HG03159 (cell line): Measurements from ENCODE around the gene CARD14.
"Not testable (repeated sequence)": the region's sequence is repeated elsewhere in the genome, so short reads cannot be mapped to it uniquely, and the experiment has no call there.

Experiments used
- ATAC-seq: cut with Tn5 transposase; IDR thresholded peaks from one replicate; pipeline ENCODE4 v1.9.1; 2021; ENCODE audit warnings: mild to moderate bottlenecking, moderate library complexity; ENCODE audit not compliant: unreplicated experiment

CARD14 gene

DNA sequence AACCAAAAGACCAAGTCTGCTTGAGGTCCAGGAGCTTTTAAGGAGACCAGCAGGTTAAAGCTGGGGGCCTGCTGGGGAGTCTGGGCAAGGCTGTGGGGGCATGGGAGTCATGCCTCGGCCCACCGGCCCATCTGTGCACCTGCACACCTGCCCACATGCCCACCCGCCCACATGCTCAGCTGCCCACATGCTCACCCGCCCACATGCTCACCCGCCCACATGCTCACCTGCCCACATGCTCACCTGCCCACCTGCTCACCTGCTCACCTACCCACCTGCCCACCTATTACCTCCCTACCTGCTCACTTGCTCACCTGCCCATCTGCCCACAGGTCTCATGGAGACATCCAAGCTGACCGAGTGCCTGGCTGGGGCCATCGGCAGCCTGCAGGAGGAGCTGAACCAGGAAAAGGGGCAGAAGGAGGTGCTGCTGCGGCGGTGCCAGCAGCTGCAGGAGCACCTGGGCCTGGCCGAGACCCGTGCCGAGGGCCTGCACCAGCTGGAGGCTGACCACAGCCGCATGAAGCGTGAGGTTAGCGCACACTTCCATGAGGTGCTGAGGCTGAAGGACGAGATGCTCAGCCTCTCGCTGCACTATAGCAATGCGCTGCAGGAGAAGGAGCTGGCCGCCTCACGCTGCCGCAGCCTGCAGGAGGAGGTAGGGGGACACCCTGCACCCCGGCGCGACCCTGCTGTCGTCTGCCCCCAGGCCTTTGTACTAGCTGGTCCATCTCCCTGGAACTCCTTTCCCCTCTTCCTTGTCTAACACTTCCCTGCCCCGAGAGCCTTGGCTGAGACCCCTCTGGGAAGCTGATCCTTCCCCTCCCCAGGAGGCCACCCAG is 14.0 kb downstream of the CARD14 start:
- no peak for ATAC-seq

DNA sequence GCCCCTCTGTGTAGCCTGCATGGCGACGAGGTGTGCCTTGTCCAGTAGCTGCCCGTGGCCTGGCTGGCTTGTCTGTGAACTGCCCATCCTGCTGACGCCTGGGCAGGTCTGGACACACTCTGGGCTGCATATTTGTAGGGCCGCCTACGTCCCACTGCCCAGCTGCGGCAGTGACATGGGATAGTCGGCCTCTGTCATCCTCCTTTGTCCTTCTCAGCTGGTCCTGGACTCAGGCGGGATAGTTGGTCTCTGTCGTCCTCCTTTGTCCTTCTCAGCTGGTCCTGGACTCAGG is 14.5 kb downstream of the CARD14 start:
- ATAC-seq: no peak

DNA sequence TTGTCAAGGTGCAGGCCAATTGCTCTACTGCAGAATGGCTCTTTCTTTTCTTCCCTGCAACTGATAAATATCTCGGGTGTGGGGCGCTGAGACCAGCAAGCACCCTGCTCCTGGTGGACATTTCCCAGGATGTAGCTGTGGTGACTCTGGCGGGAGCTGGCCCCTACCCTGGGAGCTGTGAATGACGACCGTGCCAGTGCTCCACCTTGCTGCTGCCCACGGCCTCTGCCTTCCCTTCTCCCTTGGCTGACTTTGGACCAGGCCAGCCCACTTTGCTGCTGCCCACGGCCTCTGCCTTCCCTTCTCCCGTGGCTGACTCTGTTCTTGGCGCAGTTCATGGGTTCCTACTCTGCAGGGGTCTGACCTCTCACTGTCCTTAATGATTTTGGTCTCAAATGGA is 16.1 kb downstream of the CARD14 start:
- ATAC-seq: no peak

DNA sequence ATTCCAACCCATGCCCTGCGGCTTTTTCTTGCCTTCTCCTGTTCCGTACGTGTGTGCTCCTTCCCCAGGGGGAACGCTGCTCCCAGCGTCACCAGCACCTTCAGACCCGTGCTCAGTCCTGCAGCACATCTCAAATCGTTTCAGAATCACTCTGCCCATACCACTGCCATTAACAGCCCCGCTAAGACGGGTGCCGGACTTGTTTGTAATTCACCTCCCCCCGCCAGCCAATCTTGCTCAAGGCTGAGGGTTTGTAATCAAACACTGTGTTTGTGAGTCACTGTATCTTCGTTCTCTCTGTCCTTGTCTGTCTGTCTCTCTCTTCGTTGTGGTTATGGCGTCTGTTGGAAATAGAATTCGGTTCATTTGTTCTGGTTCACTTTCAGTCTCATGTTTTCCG is 17.3 kb downstream of the CARD14 start:
- no peak for ATAC-seq

DNA sequence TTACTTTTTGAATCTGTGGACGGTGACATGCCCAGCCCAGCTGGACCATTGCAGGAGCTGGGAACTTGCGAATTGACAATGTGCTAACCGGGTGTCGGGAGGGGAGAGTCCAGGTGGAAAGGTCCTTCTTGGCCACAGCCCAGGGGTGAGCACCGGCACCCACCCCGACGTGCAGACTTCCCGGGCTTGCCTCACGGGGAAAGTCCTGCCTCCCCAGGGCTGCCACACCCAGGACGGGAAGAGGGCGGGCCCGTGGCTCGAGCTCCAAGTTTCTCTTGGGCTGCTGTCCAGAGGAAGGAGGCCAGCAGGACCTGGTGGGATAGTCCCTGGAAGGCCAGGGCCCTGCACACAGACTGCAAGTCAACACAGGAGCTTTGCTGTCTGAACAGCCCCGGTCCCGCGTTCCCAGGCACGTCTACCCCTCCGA is 17.7 kb downstream of the CARD14 start:
- no peak for ATAC-seq

DNA sequence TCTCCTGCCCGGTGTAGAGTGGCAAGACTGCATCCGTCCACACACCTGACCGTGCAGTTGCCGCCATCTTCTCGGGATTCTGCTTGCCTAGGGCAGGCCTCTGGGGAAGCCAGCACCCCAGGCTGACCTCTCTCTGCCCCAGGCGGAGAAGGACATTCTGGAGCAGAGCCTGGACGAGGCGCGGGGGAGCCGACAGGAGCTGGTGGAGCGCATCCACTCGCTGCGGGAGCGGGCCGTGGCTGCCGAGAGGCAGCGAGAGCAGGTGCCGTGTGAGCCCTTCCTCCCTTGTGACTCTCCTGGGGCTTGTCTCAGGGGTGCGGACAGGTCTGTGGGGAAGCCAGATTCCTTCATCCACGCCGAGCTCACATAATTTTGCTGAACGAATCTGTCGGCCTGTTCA is 19.8 kb downstream of the CARD14 start:
- ATAC-seq: no peak

DNA sequence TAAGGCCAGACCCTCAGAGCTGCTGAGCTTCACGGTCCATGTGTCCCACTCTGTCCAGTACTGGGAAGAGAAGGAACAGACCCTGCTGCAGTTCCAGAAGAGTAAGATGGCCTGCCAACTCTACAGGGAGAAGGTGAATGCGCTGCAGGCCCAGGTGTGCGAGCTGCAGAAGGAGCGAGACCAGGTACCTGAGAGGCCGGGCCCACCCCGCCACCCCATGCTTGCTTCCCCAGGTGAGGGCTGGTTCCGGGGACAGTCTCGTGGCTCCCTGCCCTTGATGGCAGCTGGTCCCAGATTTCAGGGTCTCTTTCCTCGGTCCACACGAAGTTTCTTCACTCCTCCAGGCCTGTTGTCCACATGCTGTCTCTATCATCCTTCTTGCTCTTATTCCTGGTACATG is 20.9 kb downstream of the CARD14 start:
- no peak for ATAC-seq

DNA sequence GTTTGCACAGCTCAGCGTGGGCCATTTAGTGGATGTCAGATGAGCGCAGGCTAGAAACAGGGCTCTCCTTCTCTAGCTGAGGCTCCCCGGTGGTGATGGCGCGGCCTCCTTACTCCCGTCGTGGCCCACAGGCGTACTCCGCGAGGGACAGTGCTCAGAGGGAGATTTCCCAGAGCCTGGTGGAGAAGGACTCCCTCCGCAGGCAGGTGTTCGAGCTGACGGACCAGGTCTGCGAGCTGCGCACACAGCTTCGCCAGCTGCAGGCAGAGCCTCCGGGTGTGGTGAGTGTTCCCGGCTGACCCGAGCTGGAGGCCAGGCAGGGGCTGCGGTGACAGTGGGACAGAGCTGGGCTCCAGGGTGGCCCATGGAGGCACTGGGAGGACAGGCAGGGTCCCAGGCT is 21.4 kb downstream of the CARD14 start:
- ATAC-seq: no peak

DNA sequence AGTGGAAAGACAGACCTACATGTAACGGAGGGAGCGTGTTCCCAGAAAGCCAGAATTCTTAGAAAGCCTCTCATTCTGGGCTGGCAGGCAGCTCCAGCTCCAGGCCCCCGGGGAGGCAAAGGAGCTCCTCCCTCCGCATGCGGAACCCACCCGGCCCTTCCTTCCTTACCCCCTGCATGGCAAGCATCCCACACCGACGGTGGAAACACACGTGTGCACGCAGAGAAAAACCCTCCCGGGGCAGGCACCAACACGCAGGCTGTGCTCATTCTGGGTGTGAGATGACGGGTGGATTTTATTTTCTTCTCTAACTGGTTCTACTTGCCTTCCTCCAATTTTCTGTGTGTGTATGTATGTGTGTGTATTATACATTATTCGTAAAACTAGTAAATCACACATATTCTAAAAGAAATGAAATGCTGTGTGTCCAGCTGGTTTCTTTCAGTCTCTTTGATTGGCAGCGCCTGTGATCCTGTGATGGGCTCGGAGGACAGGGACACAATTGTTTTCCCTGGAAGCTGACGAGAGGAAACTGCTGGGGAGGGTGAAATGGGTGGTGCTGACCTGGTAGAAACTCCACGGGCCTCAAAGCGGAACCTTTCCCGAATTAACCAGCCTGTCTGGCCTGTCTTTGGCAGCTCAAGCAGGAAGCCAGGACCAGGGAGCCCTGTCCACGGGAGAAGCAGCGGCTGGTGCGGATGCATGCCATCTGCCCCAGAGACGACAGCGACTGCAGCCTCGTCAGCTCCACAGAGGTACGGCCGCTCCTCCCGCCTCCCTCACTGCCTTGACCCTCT is 22.2 kb downstream of the CARD14 start:
- no peak for ATAC-seq

DNA sequence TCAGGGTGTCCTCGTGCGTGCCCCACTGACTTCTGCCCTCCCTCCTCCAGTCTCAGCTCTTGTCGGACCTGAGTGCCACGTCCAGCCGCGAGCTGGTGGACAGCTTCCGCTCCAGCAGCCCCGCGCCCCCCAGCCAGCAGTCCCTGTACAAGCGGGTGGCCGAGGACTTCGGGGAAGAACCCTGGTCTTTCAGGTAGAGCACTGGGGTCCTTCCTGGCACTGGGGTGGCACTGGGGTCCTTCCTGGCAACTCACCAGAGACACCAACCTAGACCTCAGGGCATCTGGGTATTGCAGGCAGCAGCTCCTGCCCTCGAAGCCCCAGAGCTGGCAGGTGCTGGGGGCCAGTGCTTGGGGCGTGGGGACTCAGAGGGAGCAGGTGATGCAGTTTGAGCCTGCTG is 25.3 kb downstream of the CARD14 start:
- no peak for ATAC-seq

DNA sequence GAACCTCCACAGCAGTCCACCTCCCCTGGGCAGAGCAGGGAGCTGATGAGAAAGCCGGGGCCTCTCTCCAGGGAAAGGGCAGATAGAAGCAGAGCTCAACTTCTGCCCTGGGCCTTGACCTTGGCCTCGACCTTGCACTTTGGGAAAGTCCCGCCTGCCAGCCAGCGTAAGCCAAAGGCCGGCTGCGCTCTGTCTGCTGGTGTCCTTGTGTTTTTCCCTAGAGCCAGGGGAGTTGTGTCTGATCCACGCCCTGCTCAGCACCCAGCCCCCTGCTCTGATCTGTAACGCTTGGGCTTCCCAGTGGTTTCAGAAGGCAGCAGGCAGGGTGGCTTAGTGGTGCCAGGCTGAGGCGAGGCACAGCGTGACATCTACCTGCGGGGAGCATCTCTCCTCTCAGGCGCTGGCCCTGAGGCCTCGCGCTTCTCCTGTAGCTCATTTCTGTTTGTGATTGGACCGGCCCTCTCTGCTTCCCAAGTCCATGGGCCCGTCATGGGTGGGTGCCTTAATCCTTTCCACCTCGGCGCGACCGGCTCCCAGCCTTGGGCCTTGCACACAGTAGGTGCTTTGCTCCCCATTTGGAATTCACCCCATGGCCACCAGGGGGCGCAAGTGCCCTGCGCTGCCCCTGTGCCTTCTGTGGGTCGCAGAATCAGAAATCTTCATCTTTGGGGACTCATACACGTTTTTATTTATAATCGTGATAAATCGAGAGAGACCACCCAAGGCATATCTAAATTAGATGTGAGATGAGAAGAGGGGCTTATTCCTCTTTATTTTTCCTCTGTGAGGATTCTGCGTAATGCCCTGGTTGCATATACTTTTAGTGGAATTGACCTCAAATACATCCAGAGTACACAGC is 26.1 kb downstream of the CARD14 start:
- ATAC-seq: no peak

DNA sequence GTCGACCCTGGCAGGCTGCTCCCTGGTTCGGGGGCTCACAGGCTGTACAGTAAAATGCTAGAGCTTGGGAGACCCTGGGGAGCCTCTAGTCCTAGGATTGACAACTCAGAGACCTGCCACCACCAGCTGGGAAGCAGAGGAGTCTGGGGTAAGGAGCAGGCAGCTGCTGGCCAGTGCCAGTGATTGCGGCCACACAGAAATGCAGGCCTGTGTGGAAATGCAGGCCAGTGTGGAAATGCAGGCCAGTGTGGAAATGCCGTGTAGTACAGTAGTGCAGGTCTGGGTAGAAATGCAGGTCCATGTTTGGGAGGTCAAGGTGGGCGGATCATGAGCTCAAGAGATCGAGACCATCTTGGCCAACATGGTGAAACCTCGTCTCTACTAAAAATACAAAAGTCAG is 26.8 kb downstream of the CARD14 start:
- no peak for ATAC-seq

DNA sequence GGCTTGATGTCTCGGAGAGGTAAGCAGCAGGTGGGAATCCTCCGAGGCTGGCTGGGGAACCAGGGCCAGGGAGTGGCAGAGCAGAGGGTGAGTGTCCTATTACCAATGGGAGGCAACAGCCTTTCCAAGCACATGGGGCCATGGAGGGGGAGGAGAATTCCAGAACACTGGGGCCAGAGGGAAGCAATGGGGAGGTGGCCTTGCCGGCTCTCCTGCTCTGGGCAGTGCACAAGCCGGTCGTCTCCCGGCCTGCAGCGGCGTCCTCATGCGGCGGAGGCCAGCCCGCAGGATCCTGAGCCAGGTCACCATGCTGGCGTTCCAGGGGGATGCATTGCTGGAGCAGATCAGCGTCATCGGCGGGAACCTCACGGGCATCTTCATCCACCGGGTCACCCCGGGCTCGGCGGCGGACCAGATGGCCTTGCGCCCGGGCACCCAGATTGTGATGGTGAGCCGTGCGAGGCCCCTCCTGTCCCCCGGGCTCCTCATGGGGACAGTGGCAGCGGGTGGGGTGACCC is 28.4 kb downstream of the CARD14 start:
- ATAC-seq: no peak

DNA sequence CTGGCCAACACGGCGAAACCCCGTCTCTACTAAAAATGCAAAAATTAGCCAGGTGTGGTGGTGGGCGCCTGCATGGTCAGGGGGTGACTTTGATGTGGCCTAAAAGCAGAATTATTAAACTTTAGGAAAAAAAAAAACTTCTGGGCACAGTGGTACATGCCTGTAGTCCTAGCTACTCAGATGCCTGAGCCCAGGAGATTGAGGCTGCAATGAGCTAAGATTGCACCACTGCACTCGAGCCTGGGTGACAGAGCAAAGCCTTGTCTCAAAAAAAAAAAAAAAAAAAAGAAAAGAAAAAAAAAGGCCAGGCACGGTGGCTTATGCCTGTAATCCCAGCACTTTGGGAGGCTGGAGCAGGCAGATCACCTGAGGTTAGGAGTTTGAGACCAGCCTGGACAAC is 29.5 kb downstream of the CARD14 start:
- not testable (repeated sequence) for ATAC-seq

DNA sequence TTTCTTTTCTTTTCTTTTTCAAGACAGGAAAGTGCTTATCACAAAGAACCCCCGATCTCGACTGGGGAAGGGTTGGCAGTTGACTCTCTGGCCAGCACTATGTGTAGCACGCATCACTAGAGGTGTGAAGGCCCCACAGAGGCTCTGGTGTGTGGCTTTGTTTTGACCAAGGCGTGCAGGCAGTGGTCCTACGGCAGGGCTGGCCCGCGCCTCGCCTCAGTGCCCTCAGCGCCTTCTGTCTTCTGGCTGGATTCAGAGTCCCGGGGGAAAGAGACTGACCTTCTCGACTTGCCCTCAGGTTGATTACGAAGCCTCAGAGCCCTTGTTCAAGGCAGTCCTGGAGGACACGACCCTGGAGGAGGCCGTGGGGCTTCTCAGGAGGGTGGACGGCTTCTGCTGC is 31.6 kb downstream of the CARD14 start:
- ATAC-seq: no peak

DNA sequence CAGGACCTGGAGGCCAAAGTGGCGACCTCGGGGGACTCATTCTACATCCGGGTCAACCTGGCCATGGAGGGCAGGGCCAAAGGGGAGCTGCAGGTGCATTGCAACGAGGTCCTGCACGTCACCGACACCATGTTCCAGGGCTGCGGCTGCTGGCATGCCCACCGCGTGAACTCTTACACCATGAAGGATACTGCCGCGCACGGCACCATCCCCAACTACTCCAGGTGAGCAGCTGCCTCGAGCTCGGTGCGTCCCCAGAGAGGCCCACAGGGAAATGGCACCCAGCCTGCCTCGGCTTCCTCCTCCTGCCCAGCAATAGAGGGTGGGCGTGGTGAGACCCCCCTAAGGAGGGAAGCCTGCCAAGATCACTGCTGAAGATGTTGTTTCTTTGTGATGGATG is 32.4 kb downstream of the CARD14 start:
- ATAC-seq: no peak

DNA sequence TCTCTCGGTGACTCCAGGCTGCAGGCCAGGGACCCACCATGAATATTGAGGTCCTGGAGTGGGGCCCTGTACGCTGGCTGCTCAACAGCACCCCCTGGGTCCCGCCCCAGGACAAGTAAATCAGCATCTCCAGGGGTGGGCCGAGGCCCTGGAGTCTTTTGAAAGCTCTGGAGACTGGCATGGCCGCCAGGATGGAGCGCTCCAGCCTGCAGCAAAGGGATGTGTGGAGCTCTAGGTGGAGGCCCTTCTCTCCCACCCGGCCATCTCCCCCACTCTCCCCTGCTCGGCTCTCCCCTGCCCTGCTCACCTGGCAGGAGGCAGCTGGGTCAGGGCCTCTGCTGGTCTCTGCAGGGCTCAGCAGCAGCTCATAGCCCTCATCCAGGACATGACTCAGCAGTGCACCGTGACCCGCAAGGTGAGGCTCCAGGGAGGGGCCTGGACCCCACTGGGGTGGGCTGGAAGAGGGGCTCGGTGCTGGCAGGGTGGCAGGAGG is 33.7 kb downstream of the CARD14 start:
- ATAC-seq: no peak

DNA sequence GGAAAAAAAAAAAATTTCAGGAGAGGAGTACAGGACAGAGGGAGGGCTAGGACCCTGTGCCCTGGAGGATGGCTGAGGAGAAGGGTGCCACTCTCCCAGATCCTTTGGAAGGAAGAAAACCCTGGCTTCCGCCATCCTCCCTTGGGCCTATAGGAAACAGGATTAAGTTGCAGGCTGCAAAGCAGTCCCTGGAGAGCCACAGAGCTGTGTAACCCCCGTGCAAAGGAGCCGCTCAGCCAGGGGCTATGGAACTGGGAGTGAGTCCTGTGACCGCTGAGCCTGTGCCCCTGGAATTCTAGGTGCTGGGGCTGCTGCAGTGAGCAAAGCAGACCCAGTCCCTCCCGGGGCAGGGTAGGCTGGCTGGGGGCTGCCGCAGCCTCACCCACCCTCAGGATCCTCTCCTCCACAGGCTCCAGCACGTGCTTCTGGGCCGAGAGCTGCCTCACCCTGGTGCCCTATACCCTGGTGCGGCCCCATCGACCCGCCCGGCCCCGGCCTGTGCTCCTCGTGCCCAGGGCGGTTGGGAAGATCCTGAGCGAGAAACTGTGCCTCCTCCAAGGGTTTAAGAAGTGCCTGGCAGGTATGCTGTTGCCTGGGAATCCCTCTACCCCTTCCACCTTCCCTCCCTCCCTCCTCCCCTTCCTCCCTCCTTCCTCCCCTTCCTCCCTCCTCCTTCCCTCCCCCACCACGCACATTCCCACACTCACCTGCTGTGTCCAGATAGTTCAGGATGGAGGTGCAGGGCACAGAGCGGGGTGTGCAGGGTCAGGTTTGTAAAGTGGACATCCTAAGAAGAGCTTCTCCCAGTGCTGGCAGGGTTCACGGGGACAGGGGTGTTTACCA is 35.0 kb downstream of the CARD14 start:
- ATAC-seq: no peak

DNA sequence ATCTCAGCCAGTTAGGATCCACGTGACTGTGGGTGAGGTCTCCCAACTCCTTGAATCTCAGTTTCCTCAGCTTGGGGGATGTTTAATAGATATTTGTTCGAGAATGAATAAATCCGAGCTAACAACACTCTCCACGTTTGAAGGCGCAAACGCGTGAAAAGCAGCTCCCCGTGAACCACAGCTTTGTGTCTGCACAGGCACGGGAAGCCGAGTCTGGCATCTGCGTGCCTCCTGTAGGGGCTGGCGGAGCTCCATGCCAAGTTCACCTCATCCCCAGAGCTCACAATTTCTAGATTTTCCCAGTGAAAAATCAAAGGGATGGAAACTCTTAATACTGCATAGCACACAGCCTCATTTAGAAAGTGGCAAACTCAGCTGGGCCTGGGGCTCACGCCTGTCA is 36.0 kb downstream of the CARD14 start:
- ATAC-seq: no peak

DNA sequence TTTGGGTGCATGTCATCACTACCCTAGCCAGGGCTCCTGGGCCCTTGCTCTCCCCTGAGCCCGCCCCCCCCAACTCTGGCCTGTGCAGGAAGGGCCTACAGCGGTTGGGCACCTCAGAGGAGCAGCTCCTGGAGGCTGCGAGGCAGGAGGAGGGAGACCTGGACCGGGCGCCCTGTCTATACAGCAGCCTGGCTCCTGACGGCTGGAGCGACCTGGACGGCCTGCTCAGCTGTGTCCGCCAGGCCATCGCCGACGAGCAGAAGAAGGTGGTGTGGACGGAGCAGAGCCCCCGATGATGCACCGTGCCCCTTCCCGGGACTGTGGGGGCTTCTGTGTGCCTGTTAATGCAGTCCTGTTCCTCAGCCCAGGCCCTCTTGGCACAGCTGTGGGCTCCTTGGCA is 38.2 kb downstream of the CARD14 start:
- no peak for ATAC-seq
